ENCODE results near the gene OGN. TPM values are rescaled to one million over a fixed set of nuclear protein-coding genes. Genes with fewer than 3 reads are reported as not detected.

Gene OGN
- total RNA-seq, 1 donor from 2014 or later, result 10.6 TPM

GRCh38 chr9:92380603-92381002, 23.8 kb downstream of the OGN start:
- no peak for TF ChIP-seq CTCF (IDR thresholded peaks at IDR 0.05)
- H3K4me1 ChIP-seq, result no peaks in the 10 kb centered on the region
- no peak for DNase-seq
- H3K27me3 ChIP-seq, result no peaks in the 10 kb centered on the region
- no peak overlapping the region for H3K4me3 ChIP-seq
- no peak overlapping the region for H3K27ac ChIP-seq
- no peaks in the 10 kb centered on the region for H3K36me3 ChIP-seq
- H3K9me3 ChIP-seq, result no peaks in the 10 kb centered on the region
- no peak for ATAC-seq
- intact Hi-C loops (cut with DNase I), result no loop called here

GRCh38 chr9:92378865-92379560, 25.4 kb downstream of the OGN start:
- Histone ChIP-seq H3K9me3 (no peaks in the 10 kb centered on the region), H3K27ac (no peak overlapping the region), H3K4me1 (no peaks in the 10 kb centered on the region), H3K36me3 (no peaks in the 10 kb centered on the region), H3K27me3 (no peaks in the 10 kb centered on the region), H3K4me3 (no peak overlapping the region)
- no peak for TF ChIP-seq CTCF (IDR thresholded peaks at IDR 0.05)
- DNase-seq (no peak), ATAC-seq (no peak)
- intact Hi-C loops (cut with DNase I), result no loop called here

GRCh38 chr9:92377876-92378275, 26.5 kb downstream of the OGN start:
- Histone ChIP-seq H3K4me1 (no peaks in the 10 kb centered on the region), H3K9me3 (no peaks in the 10 kb centered on the region), H3K27me3 (no peaks in the 10 kb centered on the region), H3K4me3 (no peak overlapping the region), H3K36me3 (no peaks in the 10 kb centered on the region), H3K27ac (no peak overlapping the region)
- ATAC-seq, result no peak
- no peak for TF ChIP-seq CTCF (IDR thresholded peaks at IDR 0.05)
- intact Hi-C loops (cut with DNase I), result no loop called here
- no peak for DNase-seq

GRCh38 chr9:92373167-92373566, 31.2 kb downstream of the OGN start:
- Histone ChIP-seq H3K4me3 (no peak overlapping the region), H3K4me1 (no peaks in the 10 kb centered on the region), H3K9me3 (no peaks in the 10 kb centered on the region), H3K36me3 (no peaks in the 10 kb centered on the region), H3K27me3 (no peaks in the 10 kb centered on the region), H3K27ac (no peak overlapping the region)
- intact Hi-C loops (cut with DNase I), result no loop called here
- no peak for ATAC-seq
- TF ChIP-seq CTCF (IDR thresholded peaks at IDR 0.05), result no peak
- DNase-seq, result no peak

- H3K27me3 ChIP-seq, result no peaks in the 10 kb centered on the region
- TF ChIP-seq CTCF (IDR thresholded peaks at IDR 0.05), result no peak
- no peaks in the 10 kb centered on the region for H3K9me3 ChIP-seq
- H3K36me3 ChIP-seq, result no peaks in the 10 kb centered on the region
- no peak overlapping the region for H3K27ac ChIP-seq
- intact Hi-C loops (cut with DNase I), result no loop called here
- no peak for ATAC-seq
- H3K4me1 ChIP-seq, result no peaks in the 10 kb centered on the region
- H3K4me3 ChIP-seq, result no peak overlapping the region
- no peak for DNase-seq
These were observed 35.3 kb downstream of the OGN start for GRCh38 chr9:92369075-92369474.

GRCh38 chr9:92360083-92360482, 44.3 kb downstream of the OGN start:
- no peak for TF ChIP-seq CTCF (IDR thresholded peaks at IDR 0.05)
- no peaks in the 10 kb centered on the region for H3K9me3 ChIP-seq
- H3K4me1 ChIP-seq, result no peaks in the 10 kb centered on the region
- no peak for DNase-seq
- H3K27me3 ChIP-seq, result no peaks in the 10 kb centered on the region
- no peak for ATAC-seq
- intact Hi-C loops (cut with DNase I), result no loop called here
- H3K36me3 ChIP-seq, result no peaks in the 10 kb centered on the region
- H3K27ac ChIP-seq, result no peak overlapping the region
- no peak overlapping the region for H3K4me3 ChIP-seq
